BLaER1 (cell line): ENCODE data around the gene ST7.

ENCODE experiments used
- H3K27ac ChIP-seq: shearing (Covaris generic); formaldehyde crosslinking; 2 replicates; pipeline ENCODE4 v1.8.1; 2022
- H3K27me3 ChIP-seq: shearing (Covaris generic); formaldehyde crosslinking; 2 replicates; pipeline ENCODE4 v1.8.1; 2022
- H3K36me3 ChIP-seq: shearing (Covaris generic); formaldehyde crosslinking; 2 replicates; pipeline ENCODE4 v1.8.1; 2022
- H3K4me1 ChIP-seq: shearing (Covaris generic); formaldehyde crosslinking; 2 replicates; pipeline ENCODE4 v1.8.1; 2022
- H3K4me2 ChIP-seq: shearing (Covaris generic); formaldehyde crosslinking; 2 replicates; pipeline ENCODE4 v1.8.1; 2022
- H3K4me3 ChIP-seq: shearing (Covaris generic); formaldehyde crosslinking; 2 replicates; pipeline ENCODE4 v1.8.1; 2022
- H3K9ac ChIP-seq: shearing (Covaris generic); formaldehyde crosslinking; 2 replicates; pipeline ENCODE4 v1.8.1; 2022
- H3K9me3 ChIP-seq: shearing (Covaris generic); formaldehyde crosslinking; 2 replicates; pipeline ENCODE4 v1.8.1; 2022
- H4K20me1 ChIP-seq: shearing (Covaris generic); formaldehyde crosslinking; 2 replicates; pipeline ENCODE4 v1.8.1; 2022
- Cebpa-rat ChIP-seq: shearing (Covaris generic); IDR thresholded peaks from 2 replicates; pipeline ENCODE4 v1.8.1; 2022

Gene ST7

DNA sequence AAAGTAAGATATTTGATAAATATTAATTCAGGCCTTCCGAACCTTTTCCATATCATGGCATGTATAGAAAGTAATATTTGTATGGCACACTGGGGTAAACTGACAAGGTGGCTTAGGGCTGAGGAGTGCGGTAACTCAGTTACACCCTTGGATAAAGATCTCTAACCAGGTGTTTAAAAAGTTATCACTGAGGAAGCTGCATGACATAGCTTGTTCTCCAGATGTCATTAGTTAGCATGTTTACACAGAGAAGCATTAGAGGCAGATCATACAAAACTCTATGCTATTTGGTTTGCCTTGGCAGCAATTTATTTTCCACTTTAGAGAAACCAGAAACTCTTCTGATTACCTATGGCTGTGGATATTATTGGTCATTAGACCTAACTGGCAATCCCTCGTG is 118.2 kb downstream of the ST7 start:
- no peak overlapping the region for H3K9ac ChIP-seq
- H3K4me2 ChIP-seq: no peak overlapping the region
- H4K20me1 ChIP-seq: no peaks in the 10 kb centered on the region
- H3K27me3 ChIP-seq: no peaks in the 10 kb centered on the region
- H3K9me3 ChIP-seq: peaks cover 22% of the 10 kb centered on the region
- no peaks in the 10 kb centered on the region for H3K36me3 ChIP-seq
- no peak overlapping the region for H3K27ac ChIP-seq
- H3K4me1 ChIP-seq: peaks cover 9% of the 10 kb centered on the region
- TF ChIP-seq Cebpa-rat: no peak
- H3K4me3 ChIP-seq: no peak overlapping the region

DNA sequence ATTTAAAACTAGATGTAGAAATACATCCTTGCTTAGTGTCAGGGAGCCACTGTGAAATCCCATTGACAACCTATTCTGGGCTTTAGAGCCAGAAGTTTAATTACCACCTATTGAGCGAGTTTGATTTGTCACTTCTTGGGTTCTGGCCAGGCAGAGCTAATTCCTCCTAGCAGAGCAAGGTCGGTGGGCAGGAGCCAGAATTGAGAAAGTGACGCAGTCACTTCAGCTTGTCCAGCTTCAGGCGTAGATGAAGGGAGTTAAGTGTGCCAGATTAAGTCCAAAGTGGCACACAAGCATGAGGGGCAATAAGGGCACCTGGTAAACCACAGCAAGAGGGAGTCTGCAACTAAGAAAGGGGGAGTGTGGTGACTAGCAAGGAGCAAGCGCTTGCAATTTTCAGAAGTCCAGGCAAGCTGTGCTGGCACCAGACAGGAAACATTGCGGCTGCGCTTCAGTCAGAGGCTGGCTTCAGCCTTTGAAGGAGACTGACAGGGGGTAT is 119.4 kb downstream of the ST7 start:
- Histone ChIP-seq H3K27ac (no peak overlapping the region), H3K4me3 (no peak overlapping the region), H4K20me1 (no peaks in the 10 kb centered on the region), H3K9me3 (peaks cover 30% of the 10 kb centered on the region), H3K36me3 (no peaks in the 10 kb centered on the region), H3K4me2 (peak overlapping the region; percentile 27), H3K4me1 (peaks cover 5% of the 10 kb centered on the region; the same call in 1 of the 2 replicates), H3K9ac (no peak overlapping the region), H3K27me3 (no peaks in the 10 kb centered on the region)
- TF ChIP-seq Cebpa-rat: no peak

DNA sequence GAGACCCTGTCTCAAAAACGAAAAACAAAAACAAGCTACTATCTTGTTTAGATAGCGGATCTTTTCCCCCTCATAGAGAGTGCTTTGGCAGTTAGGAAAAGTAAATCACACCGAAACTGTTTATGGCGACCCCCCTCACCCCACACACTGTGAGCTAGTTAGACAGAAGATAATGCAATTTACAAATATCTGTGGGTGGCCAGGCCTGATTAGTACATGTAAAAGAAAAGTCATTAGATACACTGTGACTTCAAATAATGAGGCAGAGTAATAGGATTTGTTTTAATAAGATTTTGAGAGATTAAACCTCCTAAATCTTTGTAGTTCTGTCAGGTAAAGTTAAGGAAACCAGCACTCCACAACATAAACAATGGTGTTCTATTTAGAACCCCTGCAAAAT is 121.1 kb downstream of the ST7 start:
- Histone ChIP-seq H3K4me2 (no peak overlapping the region), H3K36me3 (no peaks in the 10 kb centered on the region), H3K4me3 (no peak overlapping the region), H3K27me3 (no peaks in the 10 kb centered on the region), H3K9me3 (peaks cover 30% of the 10 kb centered on the region), H3K4me1 (peaks cover 5% of the 10 kb centered on the region; the same call in 1 of the 2 replicates), H3K9ac (no peak overlapping the region), H4K20me1 (no peaks in the 10 kb centered on the region), H3K27ac (no peak overlapping the region)
- no peak for TF ChIP-seq Cebpa-rat

DNA sequence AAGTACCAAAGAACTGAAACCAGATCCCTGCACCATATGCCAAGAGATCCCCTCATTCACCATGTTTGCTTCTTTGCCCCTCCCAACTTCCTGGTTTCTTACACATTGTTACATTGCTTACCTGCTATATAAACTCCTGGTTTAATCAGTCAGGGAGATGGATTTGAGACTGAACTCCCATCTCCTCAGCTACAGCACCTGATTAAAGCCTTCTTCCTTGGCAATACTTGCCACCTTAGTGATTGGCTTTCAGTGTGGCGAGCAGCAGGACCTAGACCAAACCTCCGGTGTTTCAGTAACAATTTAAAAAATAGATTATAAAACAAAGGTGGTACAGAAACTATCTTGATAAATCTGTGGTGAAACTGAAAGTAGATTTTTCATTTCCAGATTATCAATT is 122.6 kb downstream of the ST7 start:
- H3K27ac ChIP-seq: no peak overlapping the region
- peaks cover 22% of the 10 kb centered on the region for H3K9me3 ChIP-seq
- H4K20me1 ChIP-seq: no peaks in the 10 kb centered on the region
- TF ChIP-seq Cebpa-rat: no peak
- no peak overlapping the region for H3K4me2 ChIP-seq
- H3K4me3 ChIP-seq: no peak overlapping the region
- no peaks in the 10 kb centered on the region for H3K27me3 ChIP-seq
- H3K9ac ChIP-seq: no peak overlapping the region
- H3K36me3 ChIP-seq: no peaks in the 10 kb centered on the region
- H3K4me1 ChIP-seq: peaks cover 5% of the 10 kb centered on the region; the same call in 1 of the 2 replicates

DNA sequence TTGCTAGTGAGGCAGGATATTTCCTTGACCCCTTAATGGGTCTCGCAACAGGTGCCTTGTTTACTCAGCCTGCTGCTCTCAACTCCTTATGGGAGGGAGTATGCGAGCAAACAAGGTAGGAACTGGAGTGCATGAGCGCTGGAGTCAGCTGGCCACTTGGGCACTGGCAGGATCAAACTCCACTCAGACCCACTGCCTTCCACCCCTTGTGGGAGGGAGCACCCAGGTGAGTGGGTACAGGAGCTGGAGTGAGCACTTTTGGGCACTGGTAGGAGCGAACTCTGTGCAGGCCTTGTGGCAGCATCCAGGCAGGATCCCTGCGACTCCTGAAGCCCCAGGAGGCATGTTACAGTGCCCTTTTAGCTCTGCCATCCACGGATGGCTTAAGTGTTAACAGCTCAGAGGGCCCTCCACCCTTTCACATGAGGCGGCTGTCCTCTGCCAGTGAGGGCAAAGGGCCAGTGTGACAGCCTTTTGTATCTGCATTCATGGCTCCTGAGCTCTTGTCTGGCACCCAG is 123.2 kb downstream of the ST7 start:
- TF ChIP-seq Cebpa-rat: no peak
- H3K4me3 ChIP-seq: no peak overlapping the region

DNA sequence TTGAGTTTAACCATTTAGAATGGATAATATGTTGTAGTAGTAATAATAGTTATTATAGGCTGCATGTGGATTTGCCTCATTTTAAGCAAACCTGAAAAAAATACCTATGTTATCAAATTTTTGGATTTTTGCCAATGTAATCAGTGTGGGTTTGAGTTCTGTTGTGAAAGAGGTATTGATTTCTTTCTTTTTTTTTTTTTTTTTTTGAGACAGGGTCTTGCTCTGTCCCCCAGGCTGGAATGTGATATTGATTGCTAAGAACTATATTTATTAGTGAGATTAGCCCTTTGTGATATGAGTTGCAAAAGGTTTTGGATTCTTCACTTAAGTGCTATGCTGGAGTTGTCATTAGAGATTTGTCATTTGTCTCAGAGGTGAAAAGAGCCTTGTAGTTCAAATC is 124.4 kb downstream of the ST7 start:
- Histone ChIP-seq H3K9ac (no peak overlapping the region), H3K27ac (no peak overlapping the region), H3K4me3 (no peak overlapping the region), H3K4me1 (peaks cover 2% of the 10 kb centered on the region; the same call in 1 of the 2 replicates), H3K27me3 (no peaks in the 10 kb centered on the region), H4K20me1 (no peaks in the 10 kb centered on the region), H3K9me3 (peaks cover 21% of the 10 kb centered on the region), H3K36me3 (no peaks in the 10 kb centered on the region), H3K4me2 (no peak overlapping the region)
- TF ChIP-seq Cebpa-rat: no peak

More for the DNA sequence above, 123.2 kb downstream of the ST7 start:
- Histone ChIP-seq H3K9me3 (peaks cover 21% of the 10 kb centered on the region), H3K27ac (no peak overlapping the region), H3K36me3 (no peaks in the 10 kb centered on the region), H3K27me3 (no peaks in the 10 kb centered on the region), H3K4me2 (no peak overlapping the region), H3K4me1 (peaks cover 5% of the 10 kb centered on the region; the same call in 1 of the 2 replicates), H3K9ac (no peak overlapping the region), H4K20me1 (no peaks in the 10 kb centered on the region)

DNA sequence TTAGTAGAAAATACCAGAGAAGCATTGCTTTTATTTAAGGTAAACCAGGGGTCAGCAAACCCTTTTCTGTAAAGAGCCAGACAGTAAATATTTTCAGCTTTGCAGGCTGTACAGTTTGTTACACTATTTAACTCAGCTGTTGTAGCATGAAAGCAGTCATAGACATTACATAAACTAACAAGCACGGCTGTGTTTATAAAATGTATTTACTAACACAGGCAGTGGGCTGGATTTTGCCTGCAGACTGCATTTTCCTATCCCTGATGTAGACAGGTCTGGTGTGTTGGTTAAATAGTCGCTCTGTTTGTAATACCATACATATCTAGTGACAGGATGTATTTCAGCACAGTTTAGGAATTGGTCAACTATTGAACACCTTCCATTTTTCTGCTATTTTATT is 129.3 kb downstream of the ST7 start:
- H3K4me3 ChIP-seq: no peak overlapping the region
- H4K20me1 ChIP-seq: no peaks in the 10 kb centered on the region
- H3K9ac ChIP-seq: no peak overlapping the region
- H3K27me3 ChIP-seq: no peaks in the 10 kb centered on the region
- no peaks in the 10 kb centered on the region for H3K36me3 ChIP-seq
- peaks cover 29% of the 10 kb centered on the region for H3K4me1 ChIP-seq
- no peak for TF ChIP-seq Cebpa-rat
- no peaks in the 10 kb centered on the region for H3K9me3 ChIP-seq
- no peak overlapping the region for H3K27ac ChIP-seq
- H3K4me2 ChIP-seq: no peak overlapping the region

DNA sequence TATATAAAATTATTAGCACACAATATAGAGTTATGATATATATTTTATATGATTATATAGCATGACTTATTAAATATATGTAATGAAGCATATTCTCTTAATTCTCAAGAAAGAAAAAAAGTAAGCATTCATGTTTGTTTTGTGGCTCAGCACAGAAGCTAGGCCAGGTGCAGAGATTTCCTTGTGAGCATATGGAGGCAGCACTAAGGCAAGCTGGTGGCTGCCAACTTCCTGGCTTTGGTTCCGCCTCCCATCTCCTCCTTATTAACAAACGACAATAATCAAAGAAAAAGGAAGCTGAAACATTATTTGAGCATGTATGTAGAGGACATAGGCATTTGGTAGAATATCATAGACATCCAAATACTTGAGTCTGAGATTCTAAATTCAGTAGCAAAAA is 130.3 kb downstream of the ST7 start:
- Histone ChIP-seq H3K9ac (no peak overlapping the region), H3K36me3 (no peaks in the 10 kb centered on the region), H3K27ac (no peak overlapping the region), H4K20me1 (no peaks in the 10 kb centered on the region), H3K27me3 (no peaks in the 10 kb centered on the region), H3K9me3 (no peaks in the 10 kb centered on the region), H3K4me3 (no peak overlapping the region), H3K4me2 (peak overlapping the region; percentile 7; the same call in 1 of the 2 replicates), H3K4me1 (peaks cover 39% of the 10 kb centered on the region)
- no peak for TF ChIP-seq Cebpa-rat

DNA sequence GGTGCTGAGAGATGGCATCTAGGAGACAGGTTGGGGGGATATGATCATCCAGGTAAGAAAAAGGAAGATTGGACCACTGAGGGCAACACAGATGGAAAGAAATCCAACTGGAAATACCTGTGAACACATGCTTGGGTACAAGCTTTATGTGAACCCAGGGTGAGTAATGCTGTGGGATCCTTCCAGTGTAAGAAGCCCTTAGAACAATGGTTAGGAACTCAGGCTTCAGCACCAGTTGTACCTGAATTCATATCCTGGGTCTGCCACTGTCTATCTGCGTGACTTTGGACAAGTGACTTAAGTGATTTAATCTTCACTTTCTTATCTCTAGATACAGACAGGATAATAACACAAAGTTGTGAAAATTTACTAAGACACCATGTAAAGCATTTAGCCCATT is 131.0 kb downstream of the ST7 start:
- no peak for TF ChIP-seq Cebpa-rat
- H3K4me2 ChIP-seq: no peak overlapping the region
- no peak overlapping the region for H3K9ac ChIP-seq
- peaks cover 44% of the 10 kb centered on the region for H3K4me1 ChIP-seq
- no peak overlapping the region for H3K27ac ChIP-seq
- H3K27me3 ChIP-seq: no peaks in the 10 kb centered on the region
- H3K36me3 ChIP-seq: no peaks in the 10 kb centered on the region
- no peaks in the 10 kb centered on the region for H4K20me1 ChIP-seq
- no peak overlapping the region for H3K4me3 ChIP-seq
- H3K9me3 ChIP-seq: no peaks in the 10 kb centered on the region

DNA sequence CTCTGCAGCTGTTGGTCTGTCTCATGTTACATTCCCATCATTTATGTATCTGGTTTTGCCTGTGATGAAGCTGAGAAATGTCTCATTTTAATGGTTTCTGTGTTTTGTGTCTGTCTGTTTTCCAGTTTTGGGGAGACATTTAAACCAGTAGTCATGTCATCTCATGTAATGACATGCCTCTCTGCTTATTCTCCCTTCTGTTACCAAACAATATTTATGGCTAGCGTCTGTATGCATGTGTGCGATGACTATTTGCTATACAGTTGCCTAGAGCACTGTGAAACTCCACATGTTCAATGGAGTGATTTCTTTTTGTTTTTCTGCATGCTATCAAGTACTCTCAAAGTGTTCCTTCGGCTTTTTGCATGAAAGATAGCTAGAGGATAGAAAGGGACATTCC is 132.0 kb downstream of the ST7 start:
- no peak for TF ChIP-seq Cebpa-rat
- H3K4me2 ChIP-seq: no peak overlapping the region
- no peaks in the 10 kb centered on the region for H4K20me1 ChIP-seq
- H3K27me3 ChIP-seq: no peaks in the 10 kb centered on the region
- H3K4me1 ChIP-seq: peaks cover 44% of the 10 kb centered on the region
- H3K4me3 ChIP-seq: no peak overlapping the region
- no peaks in the 10 kb centered on the region for H3K36me3 ChIP-seq
- H3K27ac ChIP-seq: no peak overlapping the region
- H3K9me3 ChIP-seq: no peaks in the 10 kb centered on the region
- no peak overlapping the region for H3K9ac ChIP-seq
